Aorta (tissue), 5 donors: Measurements from ENCODE around the gene OR7A5. TPM values are rescaled to one million over a fixed set of nuclear protein-coding genes. Genes with fewer than 3 reads are reported as not detected.

ENCODE experiments used
- ATAC-seq: fragments of 200-7000 bp; cut with Tn5 transposase; one replicate; pipeline ENCODE4 v1.9.1; 2022; ENCODE audit warnings: moderate library complexity; ENCODE audit not compliant: low FRiP score
- DNase-seq, 2 donors: peaks; one replicate each; pipeline ENCODE4 v3.0.0-alpha.2; 2020
- H3K27ac ChIP-seq, 2 donors: one replicate each; pipeline ENCODE4 v1.5.1; 2013; ENCODE audit warnings: low read length in 2 of 2, mild to moderate bottlenecking in 2 of 2, moderate library complexity in 2 of 2, control low read depth in 1 of 2, inconsistent platforms in 1 of 2, low read depth in 1 of 2
- H3K27me3 ChIP-seq, 2 donors: one replicate each; pipeline ENCODE4 v1.6.1; 2013; ENCODE audit warnings: control low read depth in 1 of 2, low read length in 1 of 2, mild to moderate bottlenecking in 1 of 2, moderate library complexity in 1 of 2; ENCODE audit not compliant: insufficient read depth in 2 of 2, control insufficient read depth in 1 of 2
- H3K36me3 ChIP-seq, 2 donors: one replicate each; pipeline ENCODE4 v1.6.1; 2013; ENCODE audit warnings: control low read depth in 1 of 2, low read length in 1 of 2, mild to moderate bottlenecking in 1 of 2; ENCODE audit not compliant: insufficient read depth in 2 of 2, control insufficient read depth in 1 of 2
- H3K4me1 ChIP-seq, 2 donors: one replicate each; pipeline ENCODE4 v1.6.1; 2013; ENCODE audit warnings: low read length in 2 of 2, control low read depth in 1 of 2, mild to moderate bottlenecking in 1 of 2, moderate library complexity in 1 of 2; ENCODE audit not compliant: insufficient read depth in 2 of 2, control insufficient read depth in 1 of 2
- H3K4me3 ChIP-seq, 2 donors: one replicate each; pipeline ENCODE4 v1.5.1; 2013; ENCODE audit warnings: low read length in 2 of 2, control low read depth in 1 of 2, mild to moderate bottlenecking in 1 of 2
- H3K9me3 ChIP-seq: one replicate; pipeline ENCODE4 v1.6.1; 2013; ENCODE audit warnings: mild to moderate bottlenecking, low read length; ENCODE audit not compliant: control insufficient read depth
- WGBS, 2 donors: extraction: QIAGEN DNeasy Blood & Tissue Kit; methylation state at CpG; one replicate each; pipeline ENCODE4 v1.1.7; 2013; 5-methylcytosine and 5-hydroxymethylcytosine counted together
- intact Hi-C, 2 donors: fragments of 100-400 bp; cut with DNase I; formaldehyde crosslinking; loops; one replicate each; pipeline versions ENCODE4 v1.14.2 to v1.15.0; 2022
- long read RNA-seq, 2 donors: library from polyadenylated mRNA; unstranded; transcript quantifications; one replicate each; pipeline ENCODE4 v2.0.0, GENCODE V29; 2020 to 2021
- polyA plus RNA-seq, 2 donors: library from polyadenylated mRNA; stranded (reverse); fragments of 200-250 nt; gene quantifications; one replicate each; pipeline ENCODE4 v1.2.3, GENCODE V29; 2013
- total RNA-seq, 2 donors: library from RNA; stranded (reverse); fragmentation: NEBNext Ultra II Directional; extraction: Animal tissue kit (Norgen Biotek cat#: 25700); gene quantifications; one replicate each; pipeline ENCODE4 v1.2.1, GENCODE V29; 2021
- donor health status: healthy with polysubstance abuse.
- donor health status: Bipolar disorder and iron deficiency.
- donor health status: DM: no; HTN: no; CAD: no.
- donor health status: DM: no; HTN: no; CAD: no.
- donor health status: DM: yes; HTN: yes; CAD: no.

OR7A5 gene
- total RNA-seq, result not detected
- polyA plus RNA-seq, result not detected
- long read RNA-seq, donor 1, result 0 reads
- long read RNA-seq, donor 2, result 0 reads

GRCh38 chr19:14835011-14835410, at the start of gene OR7A5, which contains the start of gene OR7C1:
OR7A5 (minus strand) TSS chr19:14835185; CDS start chr19:14828241, 6,944 bp downstream.
OR7C1 (minus strand) TSS chr19:14835185; CDS start chr19:14800136, 35,049 bp downstream.
- intact Hi-C loops, result no loop called here
- WGBS, 2 donors, result 6% methylated on average over 1 of the region's 1 CpG
- no peak within 1 kb of the TSS for H3K27ac ChIP-seq

GRCh38 chr19:14871619-14872230, 36.7 kb upstream of the OR7A5 start:
- intact Hi-C loops, result no loop called here
- no peak for ATAC-seq
- no peak for DNase-seq
- H3K27me3 ChIP-seq, result no peaks in the 10 kb centered on the region
- peaks cover 3% of the 10 kb centered on the region for H3K9me3 ChIP-seq
- no peaks in the 10 kb centered on the region for H3K36me3 ChIP-seq
- H3K4me1 ChIP-seq, result no peaks in the 10 kb centered on the region
- WGBS, 2 donors, result 69 to 71% methylated on average over 4 of the region's 4 CpGs
- H3K4me3 ChIP-seq, result no peak overlapping the region
- H3K27ac ChIP-seq, result no peak overlapping the region

More at GRCh38 chr19:14835011-14835410, at the start of gene OR7A5, which contains the start of gene OR7C1:
- no peaks in the 10 kb centered on the region for H3K9me3 ChIP-seq
- H3K4me3 ChIP-seq, result no peak within 1 kb of the TSS
- no peaks in the 10 kb centered on the region for H3K36me3 ChIP-seq
- no peak for ATAC-seq
- H3K27me3 ChIP-seq, result no peaks in the 10 kb centered on the region
- no peaks in the 10 kb centered on the region for H3K4me1 ChIP-seq
- DNase-seq, result no peak

GRCh38 chr19:14868497-14868896, 33.5 kb upstream of the OR7A5 start:
- Histone ChIP-seq H3K27ac (no peak overlapping the region), H3K9me3 (peaks cover 3% of the 10 kb centered on the region), H3K36me3 (no peaks in the 10 kb centered on the region), H3K4me3 (no peak overlapping the region), H3K4me1 (no peaks in the 10 kb centered on the region), H3K27me3 (no peaks in the 10 kb centered on the region)
- DNase-seq (no peak), ATAC-seq (no peak)
- 71 to 73% methylated on average over 5 of the region's 5 CpGs for WGBS, 2 donors
- intact Hi-C loops, result no loop called here

- intact Hi-C loops, result no loop called here
- H3K9me3 ChIP-seq, result peaks cover 3% of the 10 kb centered on the region
- no peak for DNase-seq
- no peak for ATAC-seq
- no peaks in the 10 kb centered on the region for H3K27me3 ChIP-seq
- no peak within 1 kb of the TSS for H3K4me3 ChIP-seq
- no peak within 1 kb of the TSS for H3K27ac ChIP-seq
- no peaks in the 10 kb centered on the region for H3K36me3 ChIP-seq
- WGBS, 2 donors, result 75 to 78% methylated on average over 5 of the region's 5 CpGs
- no peaks in the 10 kb centered on the region for H3K4me1 ChIP-seq
These were observed 13.8 kb upstream of the OR7A5 start, which contains the start of gene OR7A10 for GRCh38 chr19:14848822-14849221. OR7A10 (minus strand) TSS chr19:14848922; CDS start chr19:14841877, 7,045 bp downstream.

- ATAC-seq (no peak), DNase-seq (no peak)
- Histone ChIP-seq H3K27me3 (no peaks in the 10 kb centered on the region), H3K4me1 (no peaks in the 10 kb centered on the region), H3K4me3 (no peak overlapping the region), H3K36me3 (no peaks in the 10 kb centered on the region), H3K9me3 (no peaks in the 10 kb centered on the region), H3K27ac (no peak overlapping the region)
- intact Hi-C loops, result no loop called here
- 17 to 18% methylated on average over 6 of the region's 6 CpGs for WGBS, 2 donors
These were observed 8.6 kb upstream of the OR7A5 start for GRCh38 chr19:14843578-14843977.

GRCh38 chr19:14843169-14843568, 8.2 kb upstream of the OR7A5 start:
- Histone ChIP-seq H3K27me3 (no peaks in the 10 kb centered on the region), H3K36me3 (no peaks in the 10 kb centered on the region), H3K9me3 (no peaks in the 10 kb centered on the region), H3K27ac (no peak overlapping the region), H3K4me1 (no peaks in the 10 kb centered on the region), H3K4me3 (no peak overlapping the region)
- no peak for DNase-seq
- ATAC-seq, result no peak
- 32 to 37% methylated on average over 2 of the region's 2 CpGs for WGBS, 2 donors
- intact Hi-C loops, result no loop called here

- Histone ChIP-seq H3K9me3 (no peaks in the 10 kb centered on the region), H3K4me3 (no peak overlapping the region), H3K27ac (no peak overlapping the region), H3K4me1 (no peaks in the 10 kb centered on the region), H3K27me3 (no peaks in the 10 kb centered on the region), H3K36me3 (no peaks in the 10 kb centered on the region)
- intact Hi-C loops, result no loop called here
- DNase-seq, result no peak
- 7 to 14% methylated on average over 1 of the region's 1 CpG for WGBS, 2 donors
- ATAC-seq, result no peak
These were observed 5.2 kb upstream of the OR7A5 start for GRCh38 chr19:14840206-14840605.

- Histone ChIP-seq H3K4me1 (no peaks in the 10 kb centered on the region), H3K4me3 (no peak overlapping the region), H3K27ac (no peak overlapping the region), H3K36me3 (no peaks in the 10 kb centered on the region), H3K9me3 (no peaks in the 10 kb centered on the region), H3K27me3 (no peaks in the 10 kb centered on the region)
- ATAC-seq, result no peak
- intact Hi-C loops, result no loop called here
- WGBS, 2 donors, result 66 to 68% methylated on average over 4 of the region's 4 CpGs
- DNase-seq, result no peak
These were observed 2.4 kb upstream of the OR7A5 start for GRCh38 chr19:14837391-14837790.

GRCh38 chr19:14830702-14831101, 4.3 kb downstream of the OR7A5 start:
- DNase-seq (no peak), ATAC-seq (no peak)
- WGBS, 2 donors, result 40 to 62% methylated on average over 4 of the region's 4 CpGs
- Histone ChIP-seq H3K27ac (no peak overlapping the region), H3K9me3 (no peaks in the 10 kb centered on the region), H3K4me3 (no peak overlapping the region), H3K36me3 (no peaks in the 10 kb centered on the region), H3K4me1 (no peaks in the 10 kb centered on the region), H3K27me3 (no peaks in the 10 kb centered on the region)
- intact Hi-C loops, result no loop called here
